IPS-11a (cell line): Measurements from ENCODE around the gene FAM83C.
"Not testable (repeated sequence)": the region's sequence is repeated elsewhere in the genome, so short reads cannot be mapped to it uniquely, and the experiment has no call there.

ENCODE experiments used
- H3K4me3 ChIP-seq: one replicate; pipeline ENCODE4 v1.5.1; 2013; ENCODE audit warnings: low read depth, low read length, control low read depth

FAM83C gene

DNA sequence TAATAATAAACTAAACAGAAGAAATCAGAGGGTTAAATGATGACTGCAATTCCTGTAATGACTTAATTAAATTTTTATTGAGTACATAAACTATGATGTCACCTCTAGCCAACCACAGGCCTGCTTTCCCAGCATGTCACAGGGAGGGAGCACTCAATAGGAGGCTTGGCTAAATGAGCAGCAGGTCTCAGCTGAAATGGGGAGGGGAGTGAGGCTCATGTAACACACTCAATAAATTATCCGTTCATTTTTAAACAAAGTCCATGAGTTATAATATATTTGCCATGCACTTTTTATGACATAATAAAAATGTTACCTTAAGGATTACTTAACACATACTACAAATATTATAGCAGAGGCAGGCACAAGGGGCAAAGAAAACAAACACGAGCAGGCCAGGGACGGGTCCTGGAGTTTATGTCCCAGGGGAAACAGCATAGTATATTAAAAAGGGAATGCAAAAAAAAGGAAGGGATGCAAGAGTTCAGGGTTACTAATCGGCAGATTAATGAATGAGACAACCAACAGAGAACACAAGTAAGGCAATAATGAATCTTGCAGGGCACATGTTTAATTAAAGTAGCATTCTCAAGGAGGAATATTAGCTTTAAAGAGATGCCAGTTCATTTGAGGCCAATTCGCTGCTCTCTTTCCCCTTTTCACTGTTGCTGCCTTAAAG lies 27.1 kb upstream of the FAM83C start:
- no peak overlapping the region for H3K4me3 ChIP-seq

DNA sequence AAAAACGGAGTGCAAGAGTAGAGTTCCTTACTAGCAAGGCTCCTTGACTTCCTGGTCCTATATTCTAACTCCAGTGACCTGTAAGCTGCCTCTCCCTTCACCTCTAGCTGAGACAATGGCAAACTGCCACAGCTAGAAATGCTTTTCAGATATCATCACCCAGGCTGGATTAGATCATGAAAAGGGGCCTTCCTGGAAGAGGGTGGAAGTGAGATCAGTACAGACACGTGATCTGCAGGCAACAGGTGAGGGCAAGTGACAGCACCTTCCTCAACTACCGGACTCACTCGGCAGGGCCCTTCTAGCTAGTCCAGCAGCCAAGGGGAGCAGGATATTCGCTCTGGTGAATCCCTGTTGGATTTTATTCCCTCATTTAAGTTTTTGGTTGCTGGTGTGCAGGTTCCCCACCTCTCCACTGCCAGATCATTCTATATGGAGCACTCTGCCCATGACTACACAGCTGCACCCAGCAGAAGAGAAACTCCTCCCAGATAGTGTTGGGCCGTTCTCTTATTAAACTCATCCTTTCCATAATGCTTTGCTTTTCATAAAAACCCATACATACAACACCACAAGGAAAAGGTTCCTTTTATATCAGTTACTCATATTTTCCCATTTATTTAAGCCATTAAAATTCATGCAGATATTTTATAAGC lies 26.4 kb upstream of the FAM83C start:
- H3K4me3 ChIP-seq, result no peak overlapping the region

DNA sequence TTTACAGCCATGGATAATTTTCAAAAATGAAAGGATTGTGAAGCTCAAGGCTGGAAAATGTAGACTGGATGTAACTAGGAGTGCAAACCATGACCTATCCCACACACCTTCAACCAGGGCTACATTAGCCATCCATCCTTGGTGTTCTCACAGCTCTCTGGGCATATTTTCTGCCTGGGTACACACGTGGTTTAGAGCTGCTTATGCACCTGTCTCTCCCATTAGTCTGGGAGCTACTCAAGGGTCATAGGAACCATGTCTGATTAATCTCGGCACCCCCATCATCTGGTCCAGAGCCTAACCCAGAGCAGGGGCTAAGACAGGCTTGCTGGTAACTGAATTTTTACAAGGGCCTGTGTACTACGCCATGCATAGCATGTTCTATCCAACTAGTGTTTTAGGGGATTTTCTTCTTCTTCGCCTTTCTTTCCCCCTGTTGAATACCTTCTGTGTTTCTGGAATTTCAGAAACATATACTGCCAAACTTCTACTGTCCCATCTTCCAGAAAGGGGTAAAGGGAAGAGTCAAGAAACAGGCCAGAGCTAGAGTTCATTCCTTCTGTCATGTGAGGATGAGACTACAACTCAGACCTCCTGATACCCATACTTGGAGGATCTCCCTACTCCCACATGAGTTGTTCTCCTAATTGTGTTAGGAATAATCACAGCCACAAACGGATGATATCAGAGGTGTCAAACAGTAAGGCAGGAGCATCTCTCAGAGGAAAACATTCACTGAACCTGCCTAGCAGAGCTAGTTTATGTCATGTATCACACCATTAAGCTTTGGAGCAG lies 25.4 kb upstream of the FAM83C start:
- no peak overlapping the region for H3K4me3 ChIP-seq

- no peak overlapping the region for H3K4me3 ChIP-seq
Observed at GRCh38 chr20:35316086-35316485, 23.9 kb upstream of the FAM83C start.

DNA sequence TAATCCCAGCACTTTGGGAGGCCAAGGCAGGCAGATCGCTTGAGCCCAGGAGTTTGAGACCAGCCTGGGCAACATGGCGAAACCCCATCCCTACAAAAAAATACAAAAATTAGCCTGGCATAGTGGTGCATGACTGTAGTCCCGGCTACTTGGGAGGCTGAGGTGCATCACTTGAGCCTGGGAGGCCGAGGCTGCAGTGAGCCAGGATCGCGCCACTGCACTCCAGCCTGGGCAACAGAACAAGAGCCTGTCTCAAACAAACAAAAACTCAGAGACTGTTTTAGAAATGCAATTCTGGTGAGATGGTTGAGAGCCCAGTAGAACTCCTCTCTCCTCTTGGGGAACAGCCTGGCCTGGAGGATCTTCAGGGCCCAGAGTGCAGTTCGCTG lies 23.4 kb upstream of the FAM83C start:
- H3K4me3 ChIP-seq, result not testable (repeated sequence)

DNA sequence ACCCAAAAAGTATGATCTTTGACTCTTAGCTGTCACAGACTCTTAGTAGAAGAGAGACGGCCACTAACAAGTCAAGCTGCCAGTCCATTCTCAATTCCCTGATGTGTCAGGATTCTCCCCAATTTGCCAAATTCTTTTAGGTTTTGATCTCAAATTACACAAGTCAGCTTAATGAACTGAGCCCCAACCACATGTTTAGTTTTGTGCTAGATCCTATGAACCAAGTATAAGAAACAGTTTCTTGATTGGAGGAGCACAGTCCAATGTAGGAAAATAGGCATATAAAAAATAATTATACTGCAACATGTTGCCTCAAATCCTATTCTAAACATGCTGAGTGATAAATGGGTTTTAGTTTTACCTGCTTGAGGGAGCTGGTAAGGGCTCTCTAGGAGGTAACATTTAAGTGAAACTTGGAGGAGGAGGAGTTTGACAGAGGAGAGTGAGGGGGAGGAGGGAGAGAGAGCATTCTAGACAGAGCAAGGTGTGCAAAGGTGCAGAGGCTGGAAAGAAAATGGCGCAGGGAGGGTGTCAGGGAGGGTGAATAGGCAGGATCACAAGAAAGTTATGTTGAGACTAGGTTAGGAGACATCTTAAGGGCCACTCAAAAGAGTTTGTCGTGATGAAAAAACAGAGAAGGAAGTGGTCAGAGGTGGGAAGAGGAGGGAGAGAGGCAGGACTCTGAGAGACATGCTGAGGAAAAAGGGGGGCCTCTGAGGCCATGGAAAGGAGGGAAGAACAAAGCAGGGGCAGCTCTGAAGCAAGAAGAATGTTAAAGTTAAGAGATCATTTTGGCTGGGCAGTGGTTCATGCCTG lies 22.8 kb upstream of the FAM83C start:
- no peak overlapping the region for H3K4me3 ChIP-seq

DNA sequence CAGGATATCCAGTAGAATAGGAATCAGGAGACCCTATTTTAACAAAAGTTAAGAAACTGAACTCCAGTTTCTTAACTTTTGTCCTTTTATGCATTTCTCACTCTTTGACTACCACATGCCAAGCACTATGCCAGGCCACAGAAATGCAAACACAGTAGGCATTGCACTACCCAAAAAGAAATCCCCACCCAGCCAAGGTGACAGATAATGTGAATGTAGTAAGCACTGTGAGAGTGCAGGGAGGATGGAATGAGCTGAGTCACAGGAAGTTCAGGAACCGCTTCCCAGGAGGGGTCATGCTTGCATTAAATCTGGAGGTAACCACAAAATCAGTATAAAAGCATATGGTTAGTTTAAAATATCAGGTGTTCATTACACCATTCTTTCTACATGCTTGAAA lies 20.1 kb upstream of the FAM83C start:
- H3K4me3 ChIP-seq, result no peak overlapping the region

DNA sequence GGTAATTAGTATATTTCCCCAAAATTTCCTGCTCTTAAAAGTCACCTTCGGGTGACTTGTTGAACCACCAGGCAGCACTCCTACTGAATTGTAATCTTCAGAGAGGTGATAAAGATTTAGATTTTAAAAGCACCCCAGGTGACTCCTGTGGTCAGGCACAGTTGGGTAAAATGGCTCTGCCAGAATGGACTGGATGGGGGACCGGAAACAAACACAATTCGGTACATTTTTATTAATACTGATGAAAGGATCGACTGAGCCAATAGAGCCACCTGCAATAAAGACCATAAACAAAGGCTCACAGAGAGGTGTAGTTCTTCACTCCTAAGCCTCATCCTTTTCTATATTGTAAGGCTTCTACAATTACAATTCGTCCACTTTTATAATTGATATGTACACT lies 19.6 kb upstream of the FAM83C start:
- no peak overlapping the region for H3K4me3 ChIP-seq

DNA sequence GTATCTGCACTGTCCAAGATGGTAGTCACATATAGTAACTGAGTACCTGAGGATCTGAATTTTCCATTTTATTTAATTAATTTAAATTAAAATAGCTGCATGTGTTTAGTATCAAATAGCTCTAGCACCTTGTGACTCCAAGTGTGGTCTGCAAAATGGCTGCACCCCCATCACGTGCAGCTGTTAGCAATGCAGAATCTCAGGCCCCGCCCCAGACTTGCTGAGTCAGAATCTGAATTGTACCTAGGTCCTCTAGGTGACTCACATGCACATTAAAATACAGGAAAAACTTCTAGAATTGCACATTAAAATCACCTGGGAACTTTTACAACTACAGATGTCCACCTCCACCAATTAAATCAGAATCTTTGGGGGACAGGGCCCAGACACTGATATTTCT lies 19.2 kb upstream of the FAM83C start:
- no peak overlapping the region for H3K4me3 ChIP-seq

GRCh38 chr20:35307666-35308653 lies 15.7 kb upstream of the FAM83C start:
- H3K4me3 ChIP-seq, result no peak overlapping the region

GRCh38 chr20:35306931-35307517 lies 14.8 kb upstream of the FAM83C start:
- H3K4me3 ChIP-seq, result no peak overlapping the region

- H3K4me3 ChIP-seq, result no peak overlapping the region
Observed at GRCh38 chr20:35305682-35306556, 13.7 kb upstream of the FAM83C start.

GRCh38 chr20:35304956-35305355 lies 12.7 kb upstream of the FAM83C start:
- no peak overlapping the region for H3K4me3 ChIP-seq

GRCh38 chr20:35303735-35304491 lies 11.7 kb upstream of the FAM83C start:
- no peak overlapping the region for H3K4me3 ChIP-seq

DNA sequence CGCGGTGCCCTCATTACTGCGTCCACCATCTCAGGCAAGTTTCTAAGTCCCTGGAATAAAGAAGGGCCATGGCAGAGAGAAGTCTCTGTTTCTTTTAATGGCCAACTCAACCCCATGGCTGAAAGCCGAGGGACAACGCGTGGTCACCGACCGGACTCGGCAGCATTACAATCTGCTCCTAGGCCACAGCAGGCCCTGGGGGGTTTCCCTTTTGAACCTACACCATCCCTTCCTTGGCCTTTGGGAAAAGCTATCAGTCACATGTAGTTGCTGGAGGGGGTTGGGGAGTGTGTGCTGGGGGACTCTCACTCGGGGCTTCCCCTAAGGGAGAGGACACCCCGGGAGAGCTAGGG lies 11.1 kb upstream of the FAM83C start:
- H3K4me3 ChIP-seq, result no peak overlapping the region

GRCh38 chr20:35302421-35303335 lies 10.5 kb upstream of the FAM83C start:
- H3K4me3 ChIP-seq, result no peak overlapping the region

DNA sequence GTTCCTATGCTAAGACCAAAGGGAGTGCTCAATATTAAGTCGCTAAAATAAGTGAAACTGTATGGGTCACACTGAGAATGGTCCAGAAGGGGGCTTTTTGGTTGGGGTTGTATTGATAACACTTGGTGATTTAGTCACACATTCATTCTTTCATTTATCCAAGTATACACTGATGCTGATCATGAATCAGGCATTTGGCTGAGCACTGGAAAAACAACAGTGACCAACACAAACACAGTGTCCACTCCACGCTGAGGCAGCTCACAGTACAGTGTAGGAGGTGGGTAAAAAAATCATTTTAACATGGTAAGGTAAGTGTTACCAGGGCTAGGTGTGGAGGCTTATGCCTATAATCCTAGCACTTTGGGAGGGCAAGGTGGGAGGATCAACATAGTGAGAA lies 9.2 kb upstream of the FAM83C start:
- no peak overlapping the region for H3K4me3 ChIP-seq
